Measurements from ENCODE around the gene CROCC2.

GRCh38 chr2:240996834-240997140 lies 90.7 kb downstream of the CROCC2 start:
- TF ChIP-seq CTCF (IDR thresholded peaks at IDR 0.05) (no peak), POLR2A (IDR thresholded peaks at IDR 0.05) (no peak)

Measured in lower leg skin (tissue), 3 donors.